ENCODE measurements around the gene OR52W1.

Gene OR52W1

GRCh38 chr11:6199174-6199810 lies at the start of gene OR52W1:
Gene OR52W1, plus strand, starts transcription at chr11:6199224. Its CDS starts 0 bp downstream, at chr11:6199224.
- DNase-seq (ENCODE audit: low spot score) = no peak

DNA sequence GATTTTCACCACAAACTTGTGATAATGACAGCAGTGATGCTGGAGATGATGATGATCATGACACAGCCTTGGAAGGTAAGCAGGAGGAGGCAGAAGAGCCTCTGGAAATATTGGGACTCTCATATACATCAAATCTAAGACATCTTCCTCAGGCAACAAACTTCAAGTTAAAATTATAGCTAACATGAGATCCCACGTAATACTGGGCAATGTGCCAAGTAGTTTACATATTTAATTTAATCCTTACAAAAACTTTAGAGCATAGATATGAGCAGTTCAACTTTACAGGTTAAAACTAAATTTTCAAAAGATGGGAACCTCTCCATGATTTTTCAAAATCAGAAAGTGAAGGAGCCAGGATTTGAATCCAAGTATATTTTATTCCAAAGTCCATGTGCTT lies 47.9 kb upstream of the OR52W1 start:
- DNase-seq (ENCODE audit: low spot score) = no peak

DNA sequence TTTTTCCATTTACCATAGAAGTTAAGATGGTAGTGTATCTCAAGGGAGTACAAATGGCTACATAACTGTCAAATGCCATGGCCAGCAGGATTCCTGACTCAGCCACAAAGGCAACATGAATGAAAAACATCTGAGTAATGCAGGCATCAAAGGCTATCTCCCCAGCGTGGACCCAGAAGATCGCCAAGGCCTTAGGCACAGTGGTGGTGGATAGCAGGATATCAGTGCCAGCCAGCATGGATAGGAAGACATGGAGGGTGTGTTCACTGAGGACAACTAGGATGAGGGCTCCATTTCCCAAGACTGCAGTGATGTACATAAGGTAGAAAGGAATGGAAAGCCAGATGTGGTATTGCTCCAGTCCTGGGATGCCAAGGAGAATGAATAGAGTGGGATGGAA lies 46.9 kb upstream of the OR52W1 start:
- DNase-seq (ENCODE audit: low spot score) = no peak

GRCh38 chr11:6156628-6157359 lies 42.2 kb upstream of the OR52W1 start:
- no peak for DNase-seq (ENCODE audit: low spot score)

DNA sequence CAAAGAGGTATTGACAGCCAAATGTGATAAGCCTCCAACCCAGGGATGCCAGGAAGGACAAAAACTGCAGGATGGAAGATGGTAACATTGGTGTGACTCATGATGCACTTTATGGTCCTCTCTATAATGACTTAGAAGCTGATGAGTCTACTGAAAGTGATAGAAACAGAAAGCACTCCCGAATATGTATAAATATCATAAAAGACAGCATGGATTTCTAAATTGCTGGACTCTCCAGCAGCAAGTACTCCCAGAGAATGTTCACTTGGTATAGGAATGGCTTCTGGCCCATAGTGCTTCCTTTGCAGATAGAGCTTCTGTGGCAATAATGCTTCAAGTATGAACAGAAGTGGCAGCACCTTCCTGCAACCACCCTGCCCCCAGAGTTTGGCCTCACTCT lies 28.8 kb upstream of the OR52W1 start, which contains the start of gene OR52B2:
OR52B2 (minus strand) TSS at position 101 of the 400 bp plus-strand sequence; CDS start at position 101, 0 bp downstream.
- no peak for DNase-seq (ENCODE audit: low spot score)

DNA sequence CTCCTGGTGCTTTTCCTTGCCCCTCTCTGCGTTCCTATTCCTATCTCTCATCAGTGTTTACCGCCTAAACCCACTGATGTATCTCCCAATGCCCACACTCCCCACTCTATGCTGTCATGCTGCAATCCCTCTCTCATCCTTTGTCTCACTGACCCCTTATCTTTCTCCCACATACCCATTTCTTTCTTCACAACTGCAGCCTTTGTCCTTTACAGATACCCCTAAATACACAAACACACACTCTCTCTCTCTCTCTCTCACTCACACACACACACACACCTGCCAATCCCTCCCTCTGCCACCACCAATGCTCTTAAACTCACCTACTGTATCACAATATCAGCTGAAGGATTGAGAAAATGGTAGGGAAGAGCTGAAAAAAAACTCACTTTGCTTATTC lies 23.6 kb upstream of the OR52W1 start:
- no peak for DNase-seq (ENCODE audit: low spot score)

GRCh38 chr11:6191742-6192141 lies 7.3 kb upstream of the OR52W1 start:
- no peak for DNase-seq (ENCODE audit: low spot score)

DNA sequence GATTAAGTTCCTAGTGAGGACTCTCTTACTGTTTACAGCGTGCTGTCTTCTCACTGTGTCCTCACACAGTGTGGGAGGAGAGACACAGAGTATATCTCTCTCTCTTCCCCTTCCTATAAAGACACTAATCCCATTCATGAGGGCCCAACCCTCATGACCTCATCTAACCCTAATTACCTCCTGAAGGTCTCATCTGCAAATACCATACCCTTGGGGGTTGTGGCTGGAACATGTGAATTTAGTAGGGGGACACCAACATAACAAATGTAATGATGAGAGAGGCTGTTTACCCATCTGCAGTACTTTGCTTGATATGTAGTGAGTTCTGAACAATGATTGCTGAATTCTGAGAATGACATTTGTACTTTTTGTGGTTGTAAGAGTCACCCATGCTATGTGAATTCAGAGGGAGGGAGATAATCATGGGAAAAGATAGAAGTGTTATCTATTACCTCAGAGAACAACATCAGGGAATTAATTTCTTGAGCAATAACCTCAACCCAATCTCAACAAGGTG lies 4.9 kb upstream of the OR52W1 start:
- no peak for DNase-seq (ENCODE audit: low spot score)

- no peak for DNase-seq (ENCODE audit: low spot score)
Observed at GRCh38 chr11:6196396-6196795, 2.6 kb upstream of the OR52W1 start.

GRCh38 chr11:6197466-6198200 lies 1.4 kb upstream of the OR52W1 start:
- DNase-seq (ENCODE audit: low spot score) = no peak

DNA sequence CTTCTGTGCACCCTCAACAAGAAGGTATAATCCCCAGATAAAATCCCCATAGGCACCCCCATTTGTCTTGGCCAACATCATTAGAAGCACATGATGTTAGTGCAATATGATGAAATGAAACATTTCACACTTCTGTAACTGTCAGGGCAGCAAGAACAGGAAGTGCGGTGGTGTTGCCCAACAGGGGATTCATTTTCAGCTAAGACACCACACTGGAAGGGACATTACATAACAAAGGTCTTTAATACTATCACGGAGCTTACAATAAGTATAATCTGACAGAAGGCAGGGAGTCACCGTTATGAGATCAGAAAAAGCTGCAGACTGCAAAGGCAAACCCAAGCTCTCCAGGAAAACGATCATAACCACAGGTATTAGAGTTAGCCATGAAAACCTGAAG lies 2.0 kb downstream of the OR52W1 start:
- no peak for DNase-seq (ENCODE audit: low spot score)

- peak; percentile 29 for DNase-seq (ENCODE audit: low spot score)
Observed at GRCh38 chr11:6201481-6201880, 2.5 kb downstream of the OR52W1 start.

DNA sequence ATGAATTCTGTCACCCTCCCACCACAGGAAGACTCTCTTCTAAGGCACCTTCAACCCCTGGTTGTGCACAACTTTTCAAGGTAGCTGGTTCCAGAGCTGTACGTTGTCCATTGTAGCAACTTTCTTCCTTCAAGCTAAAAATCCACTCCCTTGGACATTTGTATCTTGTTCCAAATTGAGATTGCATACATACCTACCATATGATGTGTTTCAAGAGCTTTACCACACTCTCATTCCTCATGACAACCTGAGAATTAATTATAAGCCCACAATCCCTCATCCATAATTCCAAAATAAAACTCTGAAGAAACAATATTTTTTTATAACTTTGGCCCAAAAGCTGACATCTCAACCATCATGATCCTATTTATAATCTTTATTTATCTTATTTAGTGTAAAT lies 3.0 kb downstream of the OR52W1 start:
- no peak for DNase-seq (ENCODE audit: low spot score)

DNA sequence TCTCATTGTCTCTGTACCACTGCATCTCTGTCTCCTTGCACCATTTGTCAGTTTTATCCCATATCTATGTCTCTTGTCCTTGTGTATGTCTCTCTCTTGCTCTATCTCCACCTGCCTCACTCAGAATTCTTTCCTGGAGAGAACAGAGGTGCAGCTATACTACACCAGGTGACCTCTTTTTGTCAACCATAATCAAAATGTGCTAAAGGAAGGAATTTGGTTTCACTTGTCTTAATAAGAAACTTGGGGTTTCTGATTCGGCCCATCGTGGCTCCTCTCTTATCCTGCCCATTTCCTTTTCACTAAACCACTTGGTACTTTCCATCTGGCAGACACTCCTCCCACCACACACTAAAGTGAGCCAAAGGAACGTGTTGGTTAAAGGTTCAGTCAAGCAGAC lies 4.3 kb downstream of the OR52W1 start:
- DNase-seq (ENCODE audit: low spot score) = no peak

GRCh38 chr11:6204706-6205105 lies 5.7 kb downstream of the OR52W1 start:
- no peak for DNase-seq (ENCODE audit: low spot score)

- no peak for DNase-seq (ENCODE audit: low spot score)
Observed at GRCh38 chr11:6205366-6205765, 6.3 kb downstream of the OR52W1 start, which contains the start of gene C11orf42. Gene C11orf42, plus strand, starts transcription at chr11:6205557. Its CDS starts 59 bp downstream, at chr11:6205616.

GRCh38 chr11:6206456-6207180 lies 7.6 kb downstream of the OR52W1 start:
- DNase-seq (ENCODE audit: low spot score) = no peak

GRCh38 chr11:6209801-6210200 lies 10.8 kb downstream of the OR52W1 start:
- no peak for DNase-seq (ENCODE audit: low spot score)

DNA sequence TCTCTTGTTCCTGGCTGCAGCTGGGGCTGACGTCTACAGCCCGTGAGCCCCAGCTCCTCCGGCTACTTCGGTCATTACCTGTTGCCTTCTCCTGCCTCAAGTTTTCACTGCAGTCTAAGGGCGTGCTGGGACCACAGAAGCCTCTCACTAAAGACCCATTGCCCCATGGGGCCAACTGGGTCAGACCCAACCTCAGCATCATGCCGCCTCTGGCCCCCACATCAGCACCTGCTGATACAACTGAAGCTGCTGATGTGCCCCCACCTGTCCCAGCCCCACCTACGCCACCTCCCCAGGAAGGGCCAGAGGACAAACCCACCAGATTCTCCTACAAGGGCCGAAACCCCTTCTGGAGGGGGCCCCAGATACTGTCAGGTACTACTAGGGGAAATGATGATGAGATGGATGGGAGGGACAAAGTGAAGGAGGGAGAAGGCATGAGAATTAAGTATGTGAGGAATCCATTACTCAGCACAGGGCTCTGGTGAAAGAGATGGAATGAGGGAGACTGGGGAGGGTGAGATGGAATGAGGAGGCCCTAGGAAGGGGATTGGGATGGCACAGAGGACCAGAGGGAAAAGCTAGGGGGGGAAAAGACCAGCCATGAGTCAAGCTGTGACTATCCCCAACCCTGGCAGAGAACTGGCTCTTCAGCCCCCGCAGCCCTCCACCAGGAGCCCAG lies 11.4 kb downstream of the OR52W1 start:
- DNase-seq (ENCODE audit: low spot score) = peak; percentile 64

DNA sequence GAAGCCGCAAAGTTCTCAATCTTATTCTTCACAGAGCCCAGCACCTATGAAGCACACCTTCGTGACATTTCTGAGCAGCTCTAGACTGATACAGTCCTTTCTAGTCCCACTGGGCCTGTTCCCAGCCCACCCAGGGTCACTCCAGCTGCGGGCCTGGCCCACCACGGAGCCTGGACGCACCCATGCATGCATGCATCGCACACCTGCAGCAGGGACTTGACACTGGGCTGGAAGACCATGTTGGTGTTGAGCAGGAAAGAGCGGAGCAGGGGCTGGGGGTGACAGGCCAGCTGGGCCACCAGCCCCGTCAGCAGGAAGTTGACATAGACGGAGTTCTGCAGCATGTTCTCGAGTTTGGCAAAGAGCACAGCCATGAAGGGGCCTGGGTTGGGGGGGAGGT lies 15.5 kb downstream of the OR52W1 start:
- DNase-seq (ENCODE audit: low spot score) = no peak

DNA sequence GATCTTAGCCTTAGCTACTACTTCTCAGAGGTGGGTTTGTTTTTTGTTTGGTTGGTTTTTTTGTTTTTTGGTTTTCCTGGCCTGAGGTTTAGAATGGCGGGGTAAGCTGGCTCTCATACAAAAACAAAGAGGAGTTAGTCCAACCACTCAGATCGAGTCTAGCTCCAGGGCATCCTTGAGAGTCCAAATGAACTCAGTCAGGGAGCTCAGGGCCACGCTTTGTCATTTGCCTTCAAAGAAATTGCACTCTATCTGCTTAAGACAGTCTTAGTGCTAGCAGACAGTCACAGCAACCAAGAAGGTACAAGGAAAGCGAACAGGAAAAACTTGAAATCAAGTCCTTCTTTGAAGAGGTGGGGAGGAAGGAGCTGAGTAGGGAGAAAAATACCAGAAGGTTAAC lies 17.5 kb downstream of the OR52W1 start:
- DNase-seq (ENCODE audit: low spot score) = no peak
